Measurements from ENCODE around the gene MACROD2. TPM values are rescaled to one million over a fixed set of nuclear protein-coding genes. Genes with fewer than 3 reads are reported as not detected.

MACROD2 gene
- total and polyA plus RNA-seq, 2 experiments from 2014 or later = 2.8 to 4.3 TPM

DNA sequence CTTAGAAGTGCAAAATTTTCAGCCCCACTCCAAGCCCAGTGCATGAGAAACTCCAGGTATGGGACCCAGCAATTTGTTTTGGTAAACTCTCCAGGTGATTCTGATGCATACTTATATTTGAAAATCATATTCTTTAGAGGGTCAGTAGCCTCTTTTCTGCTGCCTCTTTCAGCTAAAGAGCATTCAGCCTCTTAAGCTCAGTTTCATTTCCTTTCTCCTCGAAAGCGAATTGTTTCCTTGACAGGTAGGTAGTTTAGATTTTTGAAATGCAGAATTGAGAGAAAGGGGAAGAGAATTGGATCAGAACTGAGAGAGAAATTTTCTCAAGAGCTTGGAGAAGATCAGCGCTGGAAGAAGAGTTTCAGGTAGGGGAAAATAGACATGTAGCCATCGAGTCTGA, 1337.9 kb downstream of the MACROD2 start (continued):
- TF ChIP-seq, protein P1, sequence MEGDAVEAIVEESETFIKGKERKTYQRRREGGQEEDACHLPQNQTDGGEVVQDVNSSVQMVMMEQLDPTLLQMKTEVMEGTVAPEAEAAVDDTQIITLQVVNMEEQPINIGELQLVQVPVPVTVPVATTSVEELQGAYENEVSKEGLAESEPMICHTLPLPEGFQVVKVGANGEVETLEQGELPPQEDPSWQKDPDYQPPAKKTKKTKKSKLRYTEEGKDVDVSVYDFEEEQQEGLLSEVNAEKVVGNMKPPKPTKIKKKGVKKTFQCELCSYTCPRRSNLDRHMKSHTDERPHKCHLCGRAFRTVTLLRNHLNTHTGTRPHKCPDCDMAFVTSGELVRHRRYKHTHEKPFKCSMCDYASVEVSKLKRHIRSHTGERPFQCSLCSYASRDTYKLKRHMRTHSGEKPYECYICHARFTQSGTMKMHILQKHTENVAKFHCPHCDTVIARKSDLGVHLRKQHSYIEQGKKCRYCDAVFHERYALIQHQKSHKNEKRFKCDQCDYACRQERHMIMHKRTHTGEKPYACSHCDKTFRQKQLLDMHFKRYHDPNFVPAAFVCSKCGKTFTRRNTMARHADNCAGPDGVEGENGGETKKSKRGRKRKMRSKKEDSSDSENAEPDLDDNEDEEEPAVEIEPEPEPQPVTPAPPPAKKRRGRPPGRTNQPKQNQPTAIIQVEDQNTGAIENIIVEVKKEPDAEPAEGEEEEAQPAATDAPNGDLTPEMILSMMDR (conservative IDR thresholded peaks at IDR 0.05; ENCODE audit: low read depth in 2 of 2) = no peak
- TF ChIP-seq POLR2AphosphoS5 (IDR thresholded peaks at IDR 0.05; ENCODE audit: low read depth) (no peak), ZNF114 (CRISPR knock-in tag; IDR thresholded peaks at IDR 0.05) (no peak), NANOG (IDR thresholded peaks at IDR 0.05; ENCODE audit: borderline replicate concordance) (no peak), EZH2phosphoT487 (IDR thresholded peaks at IDR 0.05; ENCODE audit: unreplicated experiment) (no peak), EZH2 (IDR thresholded peaks at IDR 0.05; ENCODE audit: low read depth, unreplicated experiment) (no peak), CREB1 (CRISPR knock-in tag; IDR thresholded peaks at IDR 0.05; ENCODE audit: low read depth) (no peak)
- TF ChIP-seq, protein P2, sequence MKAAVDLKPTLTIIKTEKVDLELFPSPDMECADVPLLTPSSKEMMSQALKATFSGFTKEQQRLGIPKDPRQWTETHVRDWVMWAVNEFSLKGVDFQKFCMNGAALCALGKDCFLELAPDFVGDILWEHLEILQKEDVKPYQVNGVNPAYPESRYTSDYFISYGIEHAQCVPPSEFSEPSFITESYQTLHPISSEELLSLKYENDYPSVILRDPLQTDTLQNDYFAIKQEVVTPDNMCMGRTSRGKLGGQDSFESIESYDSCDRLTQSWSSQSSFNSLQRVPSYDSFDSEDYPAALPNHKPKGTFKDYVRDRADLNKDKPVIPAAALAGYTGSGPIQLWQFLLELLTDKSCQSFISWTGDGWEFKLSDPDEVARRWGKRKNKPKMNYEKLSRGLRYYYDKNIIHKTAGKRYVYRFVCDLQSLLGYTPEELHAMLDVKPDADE (IDR thresholded peaks at IDR 0.05) = no peak

DNA sequence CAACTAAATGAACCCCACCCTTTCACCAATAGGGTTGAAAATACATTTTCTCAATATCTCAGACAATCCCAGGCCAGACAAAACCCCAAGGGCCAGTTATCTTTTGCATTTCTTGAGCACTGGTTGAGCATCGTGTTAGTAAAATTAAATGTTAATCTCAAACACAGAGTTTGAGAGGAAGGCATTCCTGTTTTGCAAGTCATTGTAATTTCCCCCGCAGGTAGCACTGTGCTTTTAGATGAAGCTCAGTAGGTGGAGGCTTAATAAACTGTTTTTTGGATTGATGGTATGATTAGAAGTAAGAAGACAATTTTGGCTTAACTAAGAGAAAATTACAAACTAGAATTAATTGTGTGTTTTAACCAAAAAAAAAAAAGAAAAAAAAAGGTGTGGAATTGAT, 1340.7 kb downstream of the MACROD2 start:
- Mint-ChIP-seq H3K4me1 (peaks cover 20% of the 10 kb centered on the region), H3K9me3 (no peaks in the 10 kb centered on the region), H3K27ac (peak overlapping the region; percentile 80), H3K4me3 (no peak overlapping the region), H3K27me3 (ENCODE audit: insufficient read depth, low read depth, poor library complexity) (no peaks in the 10 kb centered on the region), H3K36me3 (ENCODE audit: low read depth) (no peaks in the 10 kb centered on the region)
- no peaks in the 10 kb centered on the region for H3F3A ChIP-seq (replicated peaks; ENCODE audit: low read depth)
- no peaks in the 10 kb centered on the region for H3K9me2 ChIP-seq (ENCODE audit: insufficient read depth)
- 0 out of 2 replicates have a peak overlapping the region, but pooled peaks have one; percentile 22 for H3K4me2 ChIP-seq
- no peaks in the 10 kb centered on the region for H3K27me3 ChIP-seq (ENCODE audit: insufficient read depth)
- H2AFZ ChIP-seq = no peak overlapping the region
- no peak overlapping the region for H3K27ac ChIP-seq (ENCODE audit: low read depth)
- DNase-seq (ENCODE audit: low spot score) (peak; percentile 26), ATAC-seq (no peak; the same call in 1 of the 3 replicates)
- H3K79me2 ChIP-seq (replicated peaks; ENCODE audit: insufficient read depth) = no peaks in the 10 kb centered on the region
- peaks cover 4% of the 10 kb centered on the region for H3K4me1 ChIP-seq (ENCODE audit: insufficient read depth)
- no peaks in the 10 kb centered on the region for H4K20me1 ChIP-seq (replicated peaks; ENCODE audit: insufficient read depth)
- no peaks in the 10 kb centered on the region for H3K36me3 ChIP-seq (ENCODE audit: insufficient read depth)
- no peak overlapping the region for H3K4me3 ChIP-seq
- TF ChIP-seq, protein P1 (conservative IDR thresholded peaks at IDR 0.05; ENCODE audit: low read depth in 2 of 2) = no peak
- TF ChIP-seq, protein P3, sequence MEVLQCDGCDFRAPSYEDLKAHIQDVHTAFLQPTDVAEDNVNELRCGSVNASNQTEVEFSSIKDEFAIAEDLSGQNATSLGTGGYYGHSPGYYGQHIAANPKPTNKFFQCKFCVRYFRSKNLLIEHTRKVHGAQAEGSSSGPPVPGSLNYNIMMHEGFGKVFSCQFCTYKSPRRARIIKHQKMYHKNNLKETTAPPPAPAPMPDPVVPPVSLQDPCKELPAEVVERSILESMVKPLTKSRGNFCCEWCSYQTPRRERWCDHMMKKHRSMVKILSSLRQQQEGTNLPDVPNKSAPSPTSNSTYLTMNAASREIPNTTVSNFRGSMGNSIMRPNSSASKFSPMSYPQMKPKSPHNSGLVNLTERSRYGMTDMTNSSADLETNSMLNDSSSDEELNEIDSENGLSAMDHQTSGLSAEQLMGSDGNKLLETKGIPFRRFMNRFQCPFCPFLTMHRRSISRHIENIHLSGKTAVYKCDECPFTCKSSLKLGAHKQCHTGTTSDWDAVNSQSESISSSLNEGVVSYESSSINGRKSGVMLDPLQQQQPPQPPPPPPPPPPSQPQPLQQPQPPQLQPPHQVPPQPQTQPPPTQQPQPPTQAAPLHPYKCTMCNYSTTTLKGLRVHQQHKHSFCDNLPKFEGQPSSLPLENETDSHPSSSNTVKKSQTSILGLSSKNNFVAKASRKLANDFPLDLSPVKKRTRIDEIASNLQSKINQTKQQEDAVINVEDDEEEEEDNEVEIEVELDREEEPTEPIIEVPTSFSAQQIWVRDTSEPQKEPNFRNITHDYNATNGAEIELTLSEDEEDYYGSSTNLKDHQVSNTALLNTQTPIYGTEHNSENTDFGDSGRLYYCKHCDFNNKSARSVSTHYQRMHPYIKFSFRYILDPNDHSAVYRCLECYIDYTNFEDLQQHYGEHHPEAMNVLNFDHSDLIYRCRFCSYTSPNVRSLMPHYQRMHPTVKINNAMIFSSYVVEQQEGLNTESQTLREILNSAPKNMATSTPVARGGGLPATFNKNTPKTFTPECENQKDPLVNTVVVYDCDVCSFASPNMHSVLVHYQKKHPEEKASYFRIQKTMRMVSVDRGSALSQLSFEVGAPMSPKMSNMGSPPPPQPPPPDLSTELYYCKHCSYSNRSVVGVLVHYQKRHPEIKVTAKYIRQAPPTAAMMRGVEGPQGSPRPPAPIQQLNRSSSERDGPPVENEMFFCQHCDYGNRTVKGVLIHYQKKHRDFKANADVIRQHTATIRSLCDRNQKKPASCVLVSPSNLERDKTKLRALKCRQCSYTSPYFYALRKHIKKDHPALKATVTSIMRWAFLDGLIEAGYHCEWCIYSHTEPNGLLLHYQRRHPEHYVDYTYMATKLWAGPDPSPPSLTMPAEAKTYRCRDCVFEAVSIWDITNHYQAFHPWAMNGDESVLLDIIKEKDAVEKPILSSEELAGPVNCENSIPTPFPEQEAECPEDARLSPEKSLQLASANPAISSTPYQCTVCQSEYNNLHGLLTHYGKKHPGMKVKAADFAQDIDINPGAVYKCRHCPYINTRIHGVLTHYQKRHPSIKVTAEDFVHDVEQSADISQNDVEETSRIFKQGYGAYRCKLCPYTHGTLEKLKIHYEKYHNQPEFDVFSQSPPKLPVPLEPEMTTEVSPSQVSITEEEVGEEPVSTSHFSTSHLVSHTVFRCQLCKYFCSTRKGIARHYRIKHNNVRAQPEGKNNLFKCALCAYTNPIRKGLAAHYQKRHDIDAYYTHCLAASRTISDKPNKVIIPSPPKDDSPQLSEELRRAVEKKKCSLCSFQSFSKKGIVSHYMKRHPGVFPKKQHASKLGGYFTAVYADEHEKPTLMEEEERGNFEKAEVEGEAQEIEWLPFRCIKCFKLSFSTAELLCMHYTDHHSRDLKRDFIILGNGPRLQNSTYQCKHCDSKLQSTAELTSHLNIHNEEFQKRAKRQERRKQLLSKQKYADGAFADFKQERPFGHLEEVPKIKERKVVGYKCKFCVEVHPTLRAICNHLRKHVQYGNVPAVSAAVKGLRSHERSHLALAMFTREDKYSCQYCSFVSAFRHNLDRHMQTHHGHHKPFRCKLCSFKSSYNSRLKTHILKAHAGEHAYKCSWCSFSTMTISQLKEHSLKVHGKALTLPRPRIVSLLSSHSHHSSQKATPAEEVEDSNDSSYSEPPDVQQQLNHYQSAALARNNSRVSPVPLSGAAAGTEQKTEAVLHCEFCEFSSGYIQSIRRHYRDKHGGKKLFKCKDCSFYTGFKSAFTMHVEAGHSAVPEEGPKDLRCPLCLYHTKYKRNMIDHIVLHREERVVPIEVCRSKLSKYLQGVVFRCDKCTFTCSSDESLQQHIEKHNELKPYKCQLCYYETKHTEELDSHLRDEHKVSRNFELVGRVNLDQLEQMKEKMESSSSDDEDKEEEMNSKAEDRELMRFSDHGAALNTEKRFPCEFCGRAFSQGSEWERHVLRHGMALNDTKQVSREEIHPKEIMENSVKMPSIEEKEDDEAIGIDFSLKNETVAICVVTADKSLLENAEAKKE (CRISPR knock-in tag; IDR thresholded peaks at IDR 0.05) = no peak
- TF ChIP-seq, protein P2 (IDR thresholded peaks at IDR 0.05) = no peak
- TF ChIP-seq EZH2 (IDR thresholded peaks at IDR 0.05; ENCODE audit: low read depth, unreplicated experiment) = no peak
- TF ChIP-seq ZNF114 (CRISPR knock-in tag; IDR thresholded peaks at IDR 0.05) = no peak

All from GM23338 (cell line).